K562 treated with DMSO at 1 percent for 12 hours (cell line): ENCODE measurements around the gene GFRA1. TPM values are rescaled to one million over a fixed set of nuclear protein-coding genes. Genes with fewer than 3 reads are reported as not detected.

ENCODE experiments used
- total RNA-seq: library from RNA; unstranded; fragments of 300-600 nt; gene quantifications from 2 replicates; pipeline ENCODE4 v1.2.3, GENCODE V29; 2022; ENCODE audit not compliant: insufficient read depth

GFRA1 gene
- total RNA-seq: not detected in 2 replicates

GRCh38 chr10:116272440-116273283, at the start of gene GFRA1:
Gene GFRA1, minus strand, starts transcription at chr10:116273206. Its CDS starts 1,177 bp downstream, at chr10:116272029.

Other genes with a start within 250 kb of the GFRA1 start
- not detected in 2 replicates for gene CCDC172, start 51.2 kb upstream of the GFRA1 start, total RNA-seq
- not detected in 2 replicates for gene PNLIPRP3, start 154.6 kb upstream of the GFRA1 start, total RNA-seq